Measurements from ENCODE around the gene BANP. TPM values are rescaled to one million over a fixed set of nuclear protein-coding genes. Genes with fewer than 3 reads are reported as not detected.

The BANP gene
- total RNA-seq, 1 experiment from 2014 or later: 37.2 TPM

- intact Hi-C loops (cut with micrococcal nuclease): no loop called here
Observed at GRCh38 chr16:88049561-88050545, 98.6 kb downstream of the BANP start.

More at GRCh38 chr16:88049561-88050545, 98.6 kb downstream of the BANP start:
- DNase-seq (ENCODE audit: low read depth, low spot score) (no peak), ATAC-seq (no peak)
- Histone ChIP-seq H3K4me1 (ENCODE audit: control insufficient read depth in 1 of 2, insufficient read depth in 2 of 2, low read length in 2 of 2) (no peaks in the 10 kb centered on the region), H3K27me3 (ENCODE audit: insufficient read depth, low read length) (no peaks in the 10 kb centered on the region), H3K9ac (ENCODE audit: low read length) (no peak overlapping the region), H2AFZ (ENCODE audit: low read depth, low read length, poor library complexity, severe bottlenecking) (no peak overlapping the region), H3K4me3 (replicated peaks in 1 of 2; ENCODE audit: low read depth in 1 of 2, low read length in 2 of 2) (no peak overlapping the region), H3K27ac (ENCODE audit: low read depth, low read length) (no peak overlapping the region), H4K20me1 (ENCODE audit: insufficient read depth) (no peaks in the 10 kb centered on the region), H3K4me2 (ENCODE audit: low read length) (no peak overlapping the region), H3K79me2 (ENCODE audit: insufficient read depth, low read length) (no peaks in the 10 kb centered on the region), H3K9me3 (ENCODE audit: control insufficient read depth in 1 of 2, insufficient read depth in 1 of 2, low read depth in 1 of 2, low read length in 2 of 2) (no peaks in the 10 kb centered on the region; a peak in 1 of 4 replicates), H3K9me2 (ENCODE audit: insufficient read depth) (no peaks in the 10 kb centered on the region), H3K36me3 (ENCODE audit: control insufficient read depth in 1 of 2, insufficient read depth in 2 of 2, low read length in 2 of 2) (peaks cover 0 to 10% of the 10 kb centered on the region in 2 experiments; a peak in 2 of 4 replicates)
- RAD21 ChIA-PET (ENCODE audit: low non-redundant PET in 1 of 2, low total read pairs in 2 of 2, uncharacterized antibody in 2 of 2, unreplicated experiment in 2 of 2): interaction anchor here in 1 of 2 experiments (0.6 kb wide), 1 partner anchor 18 kb away, joined by 3 read pairs; no protein-coding TSS in a partner anchor
- POLR2A ChIA-PET: no interaction called here
- CTCF ChIA-PET: no interaction called here
- no TSS peak for BruUV-seq (replicated peaks)
- no peak for TF ChIP-seq YY1 (IDR thresholded peaks at IDR 0.05; ENCODE audit: extremely low read depth, insufficient replicate concordance, low read depth, low read length)
- no peak for TF ChIP-seq EZH2phosphoT487 (IDR thresholded peaks at IDR 0.05; ENCODE audit: borderline replicate concordance)
- TF ChIP-seq CEBPB (IDR thresholded peaks at IDR 0.05; ENCODE audit: low read depth): no peak
- no peak for TF ChIP-seq REST (IDR thresholded peaks at IDR 0.05; ENCODE audit: low read depth)
- TF ChIP-seq POLR2A (IDR thresholded peaks at IDR 0.05; ENCODE audit: borderline replicate concordance, extremely low read depth, insufficient read depth, insufficient read length): no peak

Measured in HCT116 (cell line).